ENCODE results near the gene ASTL. TPM values are rescaled to one million over a fixed set of nuclear protein-coding genes. Genes with fewer than 3 reads are reported as not detected.

Gene ASTL
- total and polyA plus RNA-seq, 9 of the 15 experiments (the other 6 are each of a cell fraction or from before 2014, with no cell fraction given): not detected

DNA sequence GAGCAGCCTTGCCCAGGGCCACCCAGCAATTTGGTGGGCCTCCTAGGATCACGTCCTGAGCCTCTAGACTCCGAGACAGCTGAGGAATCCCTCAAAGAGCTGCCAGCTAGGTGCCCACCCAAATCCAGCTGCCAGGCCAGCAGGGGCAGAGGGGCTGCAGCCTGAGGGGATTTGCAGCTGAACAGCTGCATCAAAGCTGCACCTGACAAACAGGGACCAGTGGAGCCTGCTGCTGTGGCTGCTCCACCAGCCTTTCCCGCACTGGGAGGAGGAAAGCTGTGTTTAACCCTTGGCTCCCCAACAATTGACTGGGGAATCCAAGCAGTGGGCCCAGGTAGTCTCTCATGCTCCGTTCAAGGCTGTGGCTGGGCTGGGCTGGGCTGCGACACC lies 30.2 kb downstream of the ASTL start (continued):
- TF ChIP-seq, protein P1, sequence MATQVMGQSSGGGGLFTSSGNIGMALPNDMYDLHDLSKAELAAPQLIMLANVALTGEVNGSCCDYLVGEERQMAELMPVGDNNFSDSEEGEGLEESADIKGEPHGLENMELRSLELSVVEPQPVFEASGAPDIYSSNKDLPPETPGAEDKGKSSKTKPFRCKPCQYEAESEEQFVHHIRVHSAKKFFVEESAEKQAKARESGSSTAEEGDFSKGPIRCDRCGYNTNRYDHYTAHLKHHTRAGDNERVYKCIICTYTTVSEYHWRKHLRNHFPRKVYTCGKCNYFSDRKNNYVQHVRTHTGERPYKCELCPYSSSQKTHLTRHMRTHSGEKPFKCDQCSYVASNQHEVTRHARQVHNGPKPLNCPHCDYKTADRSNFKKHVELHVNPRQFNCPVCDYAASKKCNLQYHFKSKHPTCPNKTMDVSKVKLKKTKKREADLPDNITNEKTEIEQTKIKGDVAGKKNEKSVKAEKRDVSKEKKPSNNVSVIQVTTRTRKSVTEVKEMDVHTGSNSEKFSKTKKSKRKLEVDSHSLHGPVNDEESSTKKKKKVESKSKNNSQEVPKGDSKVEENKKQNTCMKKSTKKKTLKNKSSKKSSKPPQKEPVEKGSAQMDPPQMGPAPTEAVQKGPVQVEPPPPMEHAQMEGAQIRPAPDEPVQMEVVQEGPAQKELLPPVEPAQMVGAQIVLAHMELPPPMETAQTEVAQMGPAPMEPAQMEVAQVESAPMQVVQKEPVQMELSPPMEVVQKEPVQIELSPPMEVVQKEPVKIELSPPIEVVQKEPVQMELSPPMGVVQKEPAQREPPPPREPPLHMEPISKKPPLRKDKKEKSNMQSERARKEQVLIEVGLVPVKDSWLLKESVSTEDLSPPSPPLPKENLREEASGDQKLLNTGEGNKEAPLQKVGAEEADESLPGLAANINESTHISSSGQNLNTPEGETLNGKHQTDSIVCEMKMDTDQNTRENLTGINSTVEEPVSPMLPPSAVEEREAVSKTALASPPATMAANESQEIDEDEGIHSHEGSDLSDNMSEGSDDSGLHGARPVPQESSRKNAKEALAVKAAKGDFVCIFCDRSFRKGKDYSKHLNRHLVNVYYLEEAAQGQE (IDR thresholded peaks at IDR 0.05; ENCODE audit: borderline replicate concordance): no peak
- TF ChIP-seq, protein P1 (CRISPR knock-in tag; IDR thresholded peaks at IDR 0.05; ENCODE audit: low read depth): no peak
- TF ChIP-seq, protein P2, sequence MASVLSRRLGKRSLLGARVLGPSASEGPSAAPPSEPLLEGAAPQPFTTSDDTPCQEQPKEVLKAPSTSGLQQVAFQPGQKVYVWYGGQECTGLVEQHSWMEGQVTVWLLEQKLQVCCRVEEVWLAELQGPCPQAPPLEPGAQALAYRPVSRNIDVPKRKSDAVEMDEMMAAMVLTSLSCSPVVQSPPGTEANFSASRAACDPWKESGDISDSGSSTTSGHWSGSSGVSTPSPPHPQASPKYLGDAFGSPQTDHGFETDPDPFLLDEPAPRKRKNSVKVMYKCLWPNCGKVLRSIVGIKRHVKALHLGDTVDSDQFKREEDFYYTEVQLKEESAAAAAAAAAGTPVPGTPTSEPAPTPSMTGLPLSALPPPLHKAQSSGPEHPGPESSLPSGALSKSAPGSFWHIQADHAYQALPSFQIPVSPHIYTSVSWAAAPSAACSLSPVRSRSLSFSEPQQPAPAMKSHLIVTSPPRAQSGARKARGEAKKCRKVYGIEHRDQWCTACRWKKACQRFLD (CRISPR knock-in tag; IDR thresholded peaks at IDR 0.05): no peak
- TF ChIP-seq CEBPG (CRISPR knock-in tag; IDR thresholded peaks at IDR 0.05) (no peak), CEBPG (tag; conservative IDR thresholded peaks at IDR 0.05 in 1 of 2, IDR thresholded peaks at IDR 0.05 in 1 of 2) (no peak), ZNF274 (IDR thresholded peaks at IDR 0.05; ENCODE audit: borderline replicate concordance, low read depth, low read length) (no peak), GABPB2 (CRISPR knock-in tag; conservative IDR thresholded peaks at IDR 0.05) (no peak)
- TF ChIP-seq, protein P3, sequence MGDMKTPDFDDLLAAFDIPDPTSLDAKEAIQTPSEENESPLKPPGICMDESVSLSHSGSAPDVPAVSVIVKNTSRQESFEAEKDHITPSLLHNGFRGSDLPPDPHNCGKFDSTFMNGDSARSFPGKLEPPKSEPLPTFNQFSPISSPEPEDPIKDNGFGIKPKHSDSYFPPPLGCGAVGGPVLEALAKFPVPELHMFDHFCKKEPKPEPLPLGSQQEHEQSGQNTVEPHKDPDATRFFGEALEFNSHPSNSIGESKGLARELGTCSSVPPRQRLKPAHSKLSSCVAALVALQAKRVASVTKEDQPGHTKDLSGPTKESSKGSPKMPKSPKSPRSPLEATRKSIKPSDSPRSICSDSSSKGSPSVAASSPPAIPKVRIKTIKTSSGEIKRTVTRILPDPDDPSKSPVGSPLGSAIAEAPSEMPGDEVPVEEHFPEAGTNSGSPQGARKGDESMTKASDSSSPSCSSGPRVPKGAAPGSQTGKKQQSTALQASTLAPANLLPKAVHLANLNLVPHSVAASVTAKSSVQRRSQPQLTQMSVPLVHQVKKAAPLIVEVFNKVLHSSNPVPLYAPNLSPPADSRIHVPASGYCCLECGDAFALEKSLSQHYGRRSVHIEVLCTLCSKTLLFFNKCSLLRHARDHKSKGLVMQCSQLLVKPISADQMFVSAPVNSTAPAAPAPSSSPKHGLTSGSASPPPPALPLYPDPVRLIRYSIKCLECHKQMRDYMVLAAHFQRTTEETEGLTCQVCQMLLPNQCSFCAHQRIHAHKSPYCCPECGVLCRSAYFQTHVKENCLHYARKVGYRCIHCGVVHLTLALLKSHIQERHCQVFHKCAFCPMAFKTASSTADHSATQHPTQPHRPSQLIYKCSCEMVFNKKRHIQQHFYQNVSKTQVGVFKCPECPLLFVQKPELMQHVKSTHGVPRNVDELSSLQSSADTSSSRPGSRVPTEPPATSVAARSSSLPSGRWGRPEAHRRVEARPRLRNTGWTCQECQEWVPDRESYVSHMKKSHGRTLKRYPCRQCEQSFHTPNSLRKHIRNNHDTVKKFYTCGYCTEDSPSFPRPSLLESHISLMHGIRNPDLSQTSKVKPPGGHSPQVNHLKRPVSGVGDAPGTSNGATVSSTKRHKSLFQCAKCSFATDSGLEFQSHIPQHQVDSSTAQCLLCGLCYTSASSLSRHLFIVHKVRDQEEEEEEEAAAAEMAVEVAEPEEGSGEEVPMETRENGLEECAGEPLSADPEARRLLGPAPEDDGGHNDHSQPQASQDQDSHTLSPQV (IDR thresholded peaks at IDR 0.05): no peak
- TF ChIP-seq, protein P4, sequence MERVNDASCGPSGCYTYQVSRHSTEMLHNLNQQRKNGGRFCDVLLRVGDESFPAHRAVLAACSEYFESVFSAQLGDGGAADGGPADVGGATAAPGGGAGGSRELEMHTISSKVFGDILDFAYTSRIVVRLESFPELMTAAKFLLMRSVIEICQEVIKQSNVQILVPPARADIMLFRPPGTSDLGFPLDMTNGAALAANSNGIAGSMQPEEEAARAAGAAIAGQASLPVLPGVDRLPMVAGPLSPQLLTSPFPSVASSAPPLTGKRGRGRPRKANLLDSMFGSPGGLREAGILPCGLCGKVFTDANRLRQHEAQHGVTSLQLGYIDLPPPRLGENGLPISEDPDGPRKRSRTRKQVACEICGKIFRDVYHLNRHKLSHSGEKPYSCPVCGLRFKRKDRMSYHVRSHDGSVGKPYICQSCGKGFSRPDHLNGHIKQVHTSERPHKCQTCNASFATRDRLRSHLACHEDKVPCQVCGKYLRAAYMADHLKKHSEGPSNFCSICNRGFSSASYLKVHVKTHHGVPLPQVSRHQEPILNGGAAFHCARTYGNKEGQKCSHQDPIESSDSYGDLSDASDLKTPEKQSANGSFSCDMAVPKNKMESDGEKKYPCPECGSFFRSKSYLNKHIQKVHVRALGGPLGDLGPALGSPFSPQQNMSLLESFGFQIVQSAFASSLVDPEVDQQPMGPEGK (CRISPR knock-in tag; IDR thresholded peaks at IDR 0.05; ENCODE audit: borderline replicate concordance): no peak
- TF ChIP-seq, protein P5, sequence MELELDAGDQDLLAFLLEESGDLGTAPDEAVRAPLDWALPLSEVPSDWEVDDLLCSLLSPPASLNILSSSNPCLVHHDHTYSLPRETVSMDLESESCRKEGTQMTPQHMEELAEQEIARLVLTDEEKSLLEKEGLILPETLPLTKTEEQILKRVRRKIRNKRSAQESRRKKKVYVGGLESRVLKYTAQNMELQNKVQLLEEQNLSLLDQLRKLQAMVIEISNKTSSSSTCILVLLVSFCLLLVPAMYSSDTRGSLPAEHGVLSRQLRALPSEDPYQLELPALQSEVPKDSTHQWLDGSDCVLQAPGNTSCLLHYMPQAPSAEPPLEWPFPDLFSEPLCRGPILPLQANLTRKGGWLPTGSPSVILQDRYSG (tag; conservative IDR thresholded peaks at IDR 0.05; ENCODE audit: low read depth): no peak
